HEK293 (cell line): ENCODE measurements around the gene NEU1.

Experiments used
- CTCF ChIA-PET: fragments of 350-600 bp; formaldehyde crosslinking; extraction: SDS; loops from one replicate; lab custom pipeline; 2021; ENCODE audit warnings: antibody characterized with exemption; lab: Yijun Ruan, JAX
- POLR2A ChIA-PET: fragments of 300-600 bp; formaldehyde crosslinking; extraction: SDS; loops from one replicate; lab custom pipeline; 2020; ENCODE audit warnings: antibody characterized with exemption, inconsistent platforms; lab: Yijun Ruan, JAX
- H3K27ac ChIP-seq: fragments of 200-500 bp; sonication (Bioruptor generic); 2 replicates; pipeline ENCODE4 v1.5.1; 2014; ENCODE audit warnings: low read depth, low read length, control low read depth, inconsistent platforms; ENCODE audit errors: extremely low read depth
- H3K36me3 ChIP-seq, 2 experiments: fragments of 200-500 bp in 1 of 2; sonication (Bioruptor generic) in 1 of 2; 1 replicate in 1 of 2; 2 replicates in 1 of 2; pipeline ENCODE4 v1.5.1; 2014 to 2017; ENCODE audit warnings: inconsistent platforms in 2 of 2, low read length in 2 of 2; ENCODE audit not compliant: control insufficient read depth in 2 of 2, insufficient read depth in 1 of 2
- H3K4me1 ChIP-seq: fragments of 200-500 bp; sonication (Bioruptor generic); 2 replicates; pipeline ENCODE4 v1.5.1; 2014; ENCODE audit warnings: mild to moderate bottlenecking, low read length, inconsistent platforms; ENCODE audit not compliant: control insufficient read depth, insufficient read depth
- H3K4me3 ChIP-seq: 2 replicates; pipeline ENCODE4 v1.5.1; 2011; ENCODE audit warnings: low read depth, mild to moderate bottlenecking, control low read depth, low read length, moderate library complexity
- H3K9me3 ChIP-seq: fragments of 200-500 bp; sonication (Bioruptor generic); 2 replicates; pipeline ENCODE4 v1.5.1; 2014; ENCODE audit warnings: low read depth, low read length, inconsistent platforms; ENCODE audit not compliant: control insufficient read depth, insufficient read depth
- HOXC10 ChIP-seq: sonication (generic); formaldehyde crosslinking; IDR thresholded peaks from 2 replicates; pipeline ENCODE4 v1.8.1; 2023; ENCODE audit warnings: mild to moderate bottlenecking, missing genetic modification reagents
- IKZF3 ChIP-seq: fragments of 450-650 bp; IDR thresholded peaks from 2 replicates; pipeline ENCODE4 v1.5.0; 2018; ENCODE audit warnings: missing biosample characterization, mild to moderate bottlenecking, missing genetic modification characterization, moderate library complexity
- KLF16 ChIP-seq: fragments of 450-650 bp; formaldehyde crosslinking; IDR thresholded peaks from 2 replicates; pipeline ENCODE4 v1.5.1; 2017; ENCODE audit warnings: missing biosample characterization, missing genetic modification characterization
- OVOL3 ChIP-seq: fragments of 450-650 bp; formaldehyde crosslinking; IDR thresholded peaks from 2 replicates; pipeline ENCODE4 v1.5.1; 2016; ENCODE audit warnings: missing biosample characterization, missing genetic modification characterization
- PRDM2 ChIP-seq: fragments of 450-650 bp; formaldehyde crosslinking; IDR thresholded peaks from 2 replicates; pipeline ENCODE4 v1.5.1; 2016; ENCODE audit warnings: missing biosample characterization, missing genetic modification characterization, borderline replicate concordance
- SCRT2 ChIP-seq: fragments of 450-650 bp; formaldehyde crosslinking; IDR thresholded peaks from 2 replicates; pipeline ENCODE4 v1.5.1; 2016; ENCODE audit warnings: missing biosample characterization, missing genetic modification characterization
- ZBTB49 ChIP-seq: fragments of 450-650 bp; formaldehyde crosslinking; IDR thresholded peaks from 2 replicates; pipeline ENCODE4 v1.5.1; 2016; ENCODE audit warnings: missing biosample characterization, missing genetic modification characterization, low read depth
- ZNF202 ChIP-seq: fragments of 450-650 bp; formaldehyde crosslinking; IDR thresholded peaks from 2 replicates; pipeline ENCODE4 v1.5.1; 2016; ENCODE audit warnings: missing biosample characterization, missing genetic modification characterization, borderline replicate concordance
- ZNF398 ChIP-seq: fragments of 450-650 bp; formaldehyde crosslinking; IDR thresholded peaks from 2 replicates; pipeline ENCODE4 v1.5.1; 2017; ENCODE audit warnings: missing biosample characterization, missing genetic modification characterization
- ZNF561 ChIP-seq: fragments of 450-650 bp; IDR thresholded peaks from 2 replicates; pipeline ENCODE4 v1.5.1; 2018; ENCODE audit warnings: missing biosample characterization, missing genetic modification characterization, borderline replicate concordance
- ZNF654 ChIP-seq: fragments of 450-650 bp; formaldehyde crosslinking; IDR thresholded peaks from 2 replicates; pipeline ENCODE4 v1.5.1; 2016; ENCODE audit warnings: low read depth, missing biosample characterization, missing genetic modification characterization
- ZNF776 ChIP-seq: fragments of 450-650 bp; formaldehyde crosslinking; IDR thresholded peaks from 2 replicates; pipeline ENCODE4 v1.5.0; 2017; ENCODE audit warnings: missing biosample characterization, missing genetic modification characterization, borderline replicate concordance
- TF ChIP-seq, protein P1 (sequence below): fragments of 450-650 bp; formaldehyde crosslinking; IDR thresholded peaks from 2 replicates; pipeline ENCODE4 v1.5.1; 2017; ENCODE audit warnings: missing biosample characterization, missing genetic modification characterization
- TF ChIP-seq, protein P2 (sequence below): fragments of 450-650 bp; formaldehyde crosslinking; IDR thresholded peaks from 2 replicates; pipeline ENCODE4 v1.5.1; 2016; ENCODE audit warnings: missing biosample characterization, missing genetic modification characterization

NEU1 gene

DNA sequence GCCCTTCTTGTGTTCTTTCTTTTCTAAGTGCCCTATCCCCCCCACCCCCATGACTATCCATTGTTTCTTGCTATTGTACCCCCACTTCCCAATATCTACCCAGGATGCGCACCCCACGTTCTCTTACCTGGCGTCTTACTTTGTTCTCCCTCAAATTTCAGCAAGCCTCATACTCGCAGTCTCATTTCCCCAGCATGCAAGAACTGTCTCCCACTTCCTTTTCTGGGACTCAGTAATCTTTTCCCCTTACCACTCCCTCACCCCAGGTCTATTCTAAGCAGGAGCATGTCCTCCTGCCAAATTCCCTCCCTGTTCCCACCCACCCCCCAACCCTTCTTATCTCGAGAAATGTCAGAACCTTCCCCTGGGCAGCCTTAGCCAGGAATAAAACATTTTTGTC is 36.6 kb upstream of the NEU1 start:
- peaks cover 6% of the 10 kb centered on the region for H3K4me1 ChIP-seq
- ChIA-PET POLR2A (interaction anchor here (1.6 to 3.1 kb wide), 3 partner anchors 36 to 196 kb away, joined by 10 to 30 read pairs (median 11); partner anchors contain the start of genes ABHD16A and NEU1), CTCF (interaction anchor here (1.3 to 2.1 kb wide), 3 partner anchors 10 to 301 kb away, joined by 4 to 9 read pairs (median 5); no protein-coding TSS in a partner anchor)

DNA sequence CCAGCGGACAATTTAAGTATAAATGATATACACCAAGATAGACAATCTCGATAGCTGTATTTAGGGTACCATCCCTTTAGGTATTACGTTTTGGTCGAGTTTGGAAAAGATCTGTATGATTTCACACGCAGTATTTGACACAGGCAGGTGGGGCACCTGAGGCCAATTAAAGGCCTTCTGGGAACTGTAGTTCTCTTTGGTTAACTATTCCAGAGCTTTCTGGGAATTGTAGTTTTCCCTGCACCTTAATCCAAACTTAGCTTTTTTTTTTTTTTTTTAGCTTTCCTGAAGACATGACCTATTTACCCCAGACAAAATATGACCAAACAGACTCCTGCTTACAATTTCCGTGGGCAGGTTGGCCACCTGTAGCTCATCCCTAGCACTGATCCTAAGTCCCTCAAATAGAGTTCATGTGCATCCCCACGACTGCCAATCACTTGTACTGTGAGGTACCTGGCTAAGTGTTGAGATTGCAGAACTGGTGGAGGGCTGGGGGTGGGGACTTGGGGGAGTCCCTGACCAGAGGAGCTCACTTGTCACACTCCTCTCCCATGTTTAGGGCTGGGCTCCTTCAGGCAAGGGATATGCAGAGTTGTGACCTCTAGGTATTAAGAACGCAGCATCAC is 35.9 kb upstream of the NEU1 start:
- Histone ChIP-seq H3K27ac (peak overlapping the region; percentile 53), H3K4me3 (peak overlapping the region; percentile 94), H3K36me3 (peaks cover 23 to 28% of the 10 kb centered on the region in 2 experiments), H3K4me1 (peaks cover 6% of the 10 kb centered on the region), H3K9me3 (no peaks in the 10 kb centered on the region)
- ChIA-PET CTCF (interaction anchor here (0.5 to 3.4 kb wide), 11 partner anchors 9 to 356 kb away, joined by 3 to 16 read pairs (median 4); no protein-coding TSS in a partner anchor), POLR2A (interaction anchor here (0.6 to 3.1 kb wide), 26 partner anchors 10 to 357 kb away, joined by 3 to 30 read pairs (median 5); partner anchors contain the start of genes ABHD16A, ATF6B, DDAH2 and DDX39B)
- TF ChIP-seq ZNF202, result no peak
- 0 out of 2 replicates have a peak, but pooled peaks have one; percentile 3 for TF ChIP-seq ZNF654 (tag by site-specific recombination)
- peak; percentile 91 for TF ChIP-seq SCRT2
- TF ChIP-seq ZNF776 (tag by site-specific recombination), result no peak
- TF ChIP-seq, protein P1, sequence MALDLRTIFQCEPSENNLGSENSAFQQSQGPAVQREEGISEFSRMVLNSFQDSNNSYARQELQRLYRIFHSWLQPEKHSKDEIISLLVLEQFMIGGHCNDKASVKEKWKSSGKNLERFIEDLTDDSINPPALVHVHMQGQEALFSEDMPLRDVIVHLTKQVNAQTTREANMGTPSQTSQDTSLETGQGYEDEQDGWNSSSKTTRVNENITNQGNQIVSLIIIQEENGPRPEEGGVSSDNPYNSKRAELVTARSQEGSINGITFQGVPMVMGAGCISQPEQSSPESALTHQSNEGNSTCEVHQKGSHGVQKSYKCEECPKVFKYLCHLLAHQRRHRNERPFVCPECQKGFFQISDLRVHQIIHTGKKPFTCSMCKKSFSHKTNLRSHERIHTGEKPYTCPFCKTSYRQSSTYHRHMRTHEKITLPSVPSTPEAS, result no peak
- no peak for TF ChIP-seq PRDM2 (tag by site-specific recombination)
- no peak; the same call in 1 of the 2 replicates for TF ChIP-seq KLF16
- TF ChIP-seq OVOL3 (tag by site-specific recombination), result no peak
- TF ChIP-seq, protein P2, sequence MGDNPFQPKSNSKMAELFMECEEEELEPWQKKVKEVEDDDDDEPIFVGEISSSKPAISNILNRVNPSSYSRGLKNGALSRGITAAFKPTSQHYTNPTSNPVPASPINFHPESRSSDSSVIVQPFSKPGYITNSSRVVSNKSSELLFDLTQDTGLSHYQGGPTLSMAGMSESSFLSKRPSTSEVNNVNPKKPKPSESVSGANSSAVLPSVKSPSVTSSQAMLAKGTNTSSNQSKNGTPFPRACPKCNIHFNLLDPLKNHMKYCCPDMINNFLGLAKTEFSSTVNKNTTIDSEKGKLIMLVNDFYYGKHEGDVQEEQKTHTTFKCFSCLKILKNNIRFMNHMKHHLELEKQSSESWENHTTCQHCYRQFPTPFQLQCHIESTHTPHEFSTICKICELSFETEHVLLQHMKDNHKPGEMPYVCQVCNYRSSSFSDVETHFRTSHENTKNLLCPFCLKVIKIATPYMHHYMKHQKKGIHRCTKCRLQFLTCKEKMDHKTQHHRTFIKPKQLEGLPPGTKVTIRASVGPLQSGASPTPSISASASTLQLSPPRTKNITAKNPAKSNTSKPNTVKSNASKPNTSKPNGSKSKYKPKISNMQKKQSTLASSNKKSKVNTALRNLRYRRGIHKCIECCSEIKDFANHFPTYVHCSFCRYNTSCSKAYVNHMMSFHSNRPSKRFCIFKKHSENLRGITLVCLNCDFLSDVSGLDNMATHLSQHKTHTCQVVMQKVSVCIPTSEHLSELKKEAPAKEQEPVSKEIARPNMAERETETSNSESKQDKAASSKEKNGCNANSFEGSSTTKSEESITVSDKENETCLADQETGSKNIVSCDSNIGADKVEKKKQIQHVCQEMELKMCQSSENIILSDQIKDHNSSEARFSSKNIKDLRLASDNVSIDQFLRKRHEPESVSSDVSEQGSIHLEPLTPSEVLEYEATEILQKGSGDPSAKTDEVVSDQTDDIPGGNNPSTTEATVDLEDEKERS (tag by site-specific recombination), result no peak
- no peak for TF ChIP-seq ZBTB49 (tag by site-specific recombination)
- TF ChIP-seq IKZF3 (tag by site-specific recombination), result no peak
- no peak; the same call in 1 of the 2 replicates for TF ChIP-seq ZNF561 (tag by site-specific recombination)

More for the DNA sequence above, 36.6 kb upstream of the NEU1 start:
- peaks cover 16 to 23% of the 10 kb centered on the region in 2 experiments for H3K36me3 ChIP-seq
- H3K27ac ChIP-seq, result no peak overlapping the region
- TF ChIP-seq HOXC10 (CRISPR knock-in tag) (no peak), ZNF398 (0 out of 2 replicates have a peak, but pooled peaks have one; percentile 19)
- H3K4me3 ChIP-seq, result no peak overlapping the region
- H3K9me3 ChIP-seq, result no peaks in the 10 kb centered on the region
